HG02623 (cell line): Measurements from ENCODE around the gene TMCO4.
"Not testable (repeated sequence)": the region's sequence is repeated elsewhere in the genome, so short reads cannot be mapped to it uniquely, and the experiment has no call there.

Source experiments
- ATAC-seq: cut with Tn5 transposase; IDR thresholded peaks from one replicate; pipeline ENCODE4 v1.9.1; 2021; ENCODE audit warnings: moderate library complexity; ENCODE audit not compliant: unreplicated experiment

TMCO4 gene

DNA sequence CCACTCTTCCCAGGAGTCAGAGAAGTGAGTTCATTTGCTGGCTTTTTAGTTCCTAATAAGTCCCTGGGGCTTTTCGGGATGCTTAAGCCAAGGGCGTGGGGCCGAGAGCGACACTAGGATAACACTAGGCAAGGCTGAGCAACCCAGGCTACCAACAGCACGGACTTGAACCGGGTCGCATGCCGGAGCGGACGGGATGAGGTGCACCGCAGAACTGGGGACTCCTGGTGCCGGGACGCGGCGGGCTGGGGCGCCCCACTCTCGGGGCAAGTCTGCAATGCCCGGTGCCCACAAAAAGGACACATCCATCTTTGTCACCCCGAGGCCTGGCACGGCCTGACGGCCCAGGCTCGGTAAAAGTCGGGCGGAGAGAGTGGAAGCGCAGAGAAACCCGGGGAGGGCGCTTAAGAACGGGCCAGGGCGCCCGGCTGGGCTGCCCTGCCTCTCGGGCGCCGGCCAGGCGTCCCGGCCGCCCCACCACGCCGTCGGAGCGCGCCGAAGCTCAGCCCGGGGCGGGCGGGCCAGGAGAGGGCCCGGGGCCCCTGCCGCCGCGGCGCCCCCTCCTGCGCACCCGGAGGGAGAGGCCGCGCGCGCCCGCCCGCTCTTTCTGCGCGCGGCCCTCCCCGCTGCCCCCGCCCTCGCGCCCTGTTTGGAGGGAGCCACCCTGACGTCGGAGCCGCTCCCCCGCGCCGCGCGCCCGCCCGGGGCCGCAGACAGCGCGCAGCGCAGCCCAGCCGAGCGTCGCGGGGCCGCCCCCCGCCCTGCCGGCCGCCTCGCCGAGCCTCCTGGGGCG, 155.9 kb downstream of the TMCO4 start, which contains the start of gene NBL1:
Gene NBL1 (plus strand): TSS at position 710 of the 793 bp plus-strand sequence. CDS start 10,720 bp downstream, outside the sequence.
- ATAC-seq = no peak

DNA sequence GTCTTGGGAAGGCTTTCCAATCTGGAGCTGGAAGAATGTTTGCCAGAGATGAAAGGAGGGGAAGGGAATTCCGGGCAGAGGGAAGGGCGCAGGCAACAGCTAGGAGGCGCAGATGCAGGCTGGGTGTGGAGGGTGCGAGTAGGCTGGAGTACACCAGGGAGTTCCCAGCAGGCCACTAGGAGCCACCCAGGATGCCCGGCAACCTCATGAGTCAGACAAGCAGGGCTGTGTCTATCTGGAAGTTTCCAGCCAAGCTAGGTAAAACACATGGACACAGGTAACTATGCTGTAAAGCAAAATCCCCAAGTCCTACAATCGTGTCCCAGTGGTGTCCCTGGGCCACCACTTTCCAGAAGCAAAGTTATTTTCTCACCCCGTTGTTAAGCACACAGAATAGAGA, 156.6 kb downstream of the TMCO4 start:
- ATAC-seq = no peak

DNA sequence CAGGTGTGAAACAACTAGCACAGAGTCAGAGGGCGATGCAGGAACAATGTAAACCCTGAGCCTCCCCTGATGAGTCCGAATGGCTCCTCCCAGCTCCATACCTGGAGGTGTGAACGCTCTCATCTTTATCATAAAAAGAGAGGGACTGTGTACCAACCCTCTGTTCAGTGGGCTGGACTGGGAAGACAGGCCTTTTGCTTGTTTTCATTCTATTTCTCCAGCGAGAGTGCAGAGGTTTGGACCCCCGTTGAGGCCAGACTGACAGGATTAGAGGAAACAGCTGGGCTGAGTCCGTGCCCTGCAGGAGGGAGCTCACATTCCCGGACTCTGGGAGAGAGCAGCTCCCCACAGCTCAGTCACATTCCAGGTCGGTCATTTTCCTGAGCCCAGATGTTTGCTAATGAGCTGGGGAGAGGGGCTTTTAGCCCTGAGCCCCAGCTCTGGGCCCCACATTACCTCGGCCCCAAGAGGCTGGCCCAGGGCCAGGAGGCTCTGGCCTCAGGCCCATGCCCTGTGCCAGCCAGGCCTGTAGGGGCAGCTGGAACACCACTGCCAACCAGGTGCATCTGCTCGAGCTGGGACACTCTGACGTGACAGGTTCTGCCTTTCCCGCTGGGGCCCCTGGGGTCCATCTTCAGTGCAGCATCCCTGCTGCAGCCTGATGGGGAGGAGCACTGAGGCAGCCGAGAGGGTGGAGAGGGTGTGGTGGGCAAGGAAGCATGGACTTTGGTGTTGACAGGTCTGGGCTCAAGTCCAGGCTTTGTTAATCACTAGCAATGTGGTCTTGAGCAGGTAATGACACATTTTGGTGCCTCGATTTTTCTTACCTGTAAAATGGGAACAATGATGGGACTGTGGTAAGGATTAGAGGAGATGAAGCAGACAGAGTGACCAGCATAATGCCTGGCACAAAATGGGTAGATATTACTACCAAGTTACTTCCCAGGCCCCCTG, 159.1 kb downstream of the TMCO4 start:
- ATAC-seq = no peak

DNA sequence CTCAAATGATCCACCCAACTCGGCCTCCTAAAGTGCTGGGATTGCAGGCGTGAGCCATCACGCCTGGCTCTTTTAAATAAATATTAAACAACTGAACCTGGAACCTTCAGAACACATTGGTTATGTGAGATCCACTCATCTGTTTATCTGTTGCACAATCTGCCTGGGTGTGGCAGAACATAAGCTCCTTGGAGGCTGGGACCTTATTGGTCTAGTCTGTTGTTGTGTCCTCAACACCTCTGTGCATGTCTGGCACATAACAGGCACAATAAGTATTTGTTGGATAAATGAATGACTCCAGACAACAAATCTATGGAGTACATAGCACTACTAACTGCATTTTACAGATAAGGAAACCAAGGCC, 159.7 kb downstream of the TMCO4 start:
- no peak for ATAC-seq

DNA sequence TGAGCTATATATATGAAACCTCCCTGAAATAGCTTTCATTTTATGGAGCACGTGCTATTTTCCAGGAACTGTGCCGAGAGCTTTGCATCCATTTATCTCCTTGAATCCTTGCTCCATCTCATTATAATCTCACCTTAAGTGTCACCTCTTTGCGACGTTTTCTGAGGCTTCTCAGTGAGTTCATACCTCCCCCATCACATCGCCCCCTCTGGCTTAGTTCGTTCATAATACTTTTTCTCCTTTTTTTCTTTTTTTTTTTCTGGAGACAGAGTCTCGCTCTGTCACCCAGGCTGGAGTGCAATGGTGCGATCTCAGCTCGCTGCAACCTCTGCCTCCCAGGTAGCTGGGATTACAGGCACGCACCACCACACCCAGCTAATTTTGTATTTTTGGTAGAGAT, 160.5 kb downstream of the TMCO4 start:
- ATAC-seq = not testable (repeated sequence)

DNA sequence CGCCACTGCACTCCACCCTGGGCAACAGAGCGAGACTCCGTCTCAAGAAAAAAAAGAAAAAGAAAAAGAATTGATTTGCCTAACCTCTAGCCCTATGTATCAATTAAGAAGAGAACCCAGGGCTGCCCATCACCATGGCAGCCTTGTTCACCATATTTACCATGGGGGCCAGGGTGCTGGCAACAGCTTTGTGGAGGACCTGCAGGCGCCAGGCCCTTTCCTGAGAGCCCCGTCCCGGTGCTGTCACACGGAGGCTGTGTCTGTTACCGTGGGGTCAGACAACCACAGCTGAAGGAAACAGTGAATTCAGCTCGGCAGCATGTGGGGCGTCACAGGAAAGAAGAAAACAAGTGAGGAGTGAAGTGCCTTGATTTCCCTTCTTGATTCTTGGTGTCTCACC, 162.1 kb downstream of the TMCO4 start:
- ATAC-seq = no peak

DNA sequence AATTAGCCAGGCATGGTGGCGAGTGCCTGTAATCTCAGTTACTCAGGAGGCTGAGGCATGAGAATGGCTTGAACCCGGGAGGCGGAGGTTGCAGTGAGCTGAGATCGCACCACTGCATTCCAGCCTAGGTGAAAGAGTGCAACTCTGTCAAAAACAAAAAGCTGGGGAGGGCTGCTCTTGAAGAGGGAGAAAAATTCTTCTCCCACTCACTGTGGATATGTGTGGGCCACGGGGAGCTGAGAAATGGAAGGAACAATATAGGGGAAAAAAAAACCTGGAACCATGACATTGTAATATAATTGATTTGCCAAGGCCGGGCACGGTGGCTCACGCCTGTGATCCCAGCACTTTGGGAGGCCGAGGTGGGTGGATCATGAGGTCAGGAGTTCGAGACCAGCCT, 163.0 kb downstream of the TMCO4 start:
- not testable (repeated sequence) for ATAC-seq

DNA sequence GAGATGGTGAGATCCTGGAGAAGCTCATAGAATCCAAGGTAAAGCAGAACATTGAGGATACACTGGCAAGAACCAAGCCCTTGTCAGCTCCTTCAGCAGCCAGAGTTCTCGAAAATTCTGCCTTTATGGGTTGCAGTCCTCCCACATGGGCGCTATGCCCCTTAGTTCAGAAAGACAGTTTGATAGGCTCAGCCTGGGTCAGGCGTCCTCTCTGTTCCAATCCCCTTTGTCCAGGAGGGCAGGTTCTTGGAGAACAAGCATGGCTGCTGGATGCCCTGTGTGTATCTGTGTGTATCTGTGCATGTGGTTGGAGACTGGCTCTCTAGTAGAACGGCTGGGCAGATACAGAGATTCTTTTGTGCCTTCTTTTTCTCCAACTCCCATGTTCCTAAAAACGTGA, 163.7 kb downstream of the TMCO4 start:
- ATAC-seq = no peak

DNA sequence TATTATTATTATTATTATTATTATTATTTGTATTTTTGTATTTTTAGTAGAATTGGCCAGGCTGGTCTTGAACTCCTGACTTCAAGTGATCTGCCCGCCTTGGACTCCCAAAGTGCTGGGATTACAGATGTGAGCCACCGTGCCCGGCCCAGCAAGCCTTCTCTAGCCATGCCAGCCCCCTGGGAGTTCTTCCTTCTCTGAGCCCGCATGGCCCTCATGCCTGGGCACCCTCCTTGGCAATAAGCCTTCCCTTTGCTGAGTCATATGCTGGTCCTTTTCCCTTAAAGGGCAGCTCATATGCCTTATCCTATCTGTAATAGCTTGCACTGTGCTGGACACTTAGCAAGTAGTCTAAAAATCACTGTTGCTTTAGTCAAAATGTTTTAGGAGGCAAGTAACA, 164.1 kb downstream of the TMCO4 start:
- ATAC-seq = no peak

DNA sequence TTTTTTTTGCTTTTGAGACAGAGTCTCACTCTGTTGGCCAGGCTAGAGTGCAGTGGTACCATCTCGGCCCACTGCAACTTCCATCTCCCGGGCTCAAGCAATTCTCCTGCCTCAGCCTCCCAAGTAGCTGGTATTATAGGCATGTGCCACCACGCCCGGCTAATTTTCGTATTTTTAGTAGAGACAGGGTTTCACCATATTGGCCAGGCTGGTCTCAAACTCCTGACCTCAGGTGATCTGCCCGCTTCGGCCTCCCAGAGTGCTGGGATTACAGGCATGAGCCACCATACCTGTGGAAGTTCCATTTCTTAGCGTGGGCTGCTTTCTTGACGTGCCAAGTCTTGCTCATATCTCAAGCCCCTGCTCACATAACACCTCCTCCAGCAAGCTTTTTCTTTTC, 164.7 kb downstream of the TMCO4 start:
- ATAC-seq = not testable (repeated sequence)

DNA sequence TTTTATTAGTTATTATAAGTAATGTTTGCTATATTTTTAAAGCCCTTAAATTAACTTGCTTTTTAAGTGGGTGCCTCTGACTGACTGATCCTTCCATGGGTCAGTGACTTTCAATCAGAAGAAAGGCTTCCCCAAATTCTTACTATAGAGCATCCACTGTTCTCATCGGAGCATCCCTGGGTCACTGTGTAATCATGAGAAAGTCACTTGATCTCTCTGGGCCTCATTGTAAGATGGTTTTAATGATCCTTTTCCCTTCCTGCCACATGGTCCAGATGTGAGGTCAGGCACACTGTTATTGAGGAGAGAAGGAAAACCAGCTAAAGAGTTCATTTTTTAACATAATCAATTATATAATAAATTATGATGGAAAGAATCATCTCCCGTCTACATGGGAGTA, 166.6 kb downstream of the TMCO4 start:
- no peak for ATAC-seq
